Osteocyte (in vitro differentiated cells): ENCODE measurements around the gene ARMC10. TPM values are rescaled to one million over a fixed set of nuclear protein-coding genes. Genes with fewer than 3 reads are reported as not detected.
"Not testable (repeated sequence)": the region's sequence is repeated elsewhere in the genome, so short reads cannot be mapped to it uniquely, and the experiment has no call there.

Experiments used
- DNase-seq: peaks from one replicate; pipeline ENCODE4 v3.0.0; 2021; ENCODE audit warnings: mixed read lengths; ENCODE audit not compliant: unreplicated experiment; ENCODE audit errors: extremely low spot score
- H3K27ac Mint-ChIP-seq: one replicate; pipeline ENCODE4 v1.8.0; 2021; ENCODE audit warnings: mild to moderate bottlenecking, mixed read lengths; ENCODE audit not compliant: unreplicated experiment
- H3K27me3 Mint-ChIP-seq: one replicate; pipeline ENCODE4 v1.8.0; 2021; ENCODE audit warnings: mixed read lengths; ENCODE audit not compliant: unreplicated experiment
- H3K36me3 Mint-ChIP-seq: one replicate; pipeline ENCODE4 v1.8.0; 2021; ENCODE audit warnings: mixed read lengths; ENCODE audit not compliant: unreplicated experiment
- H3K4me1 Mint-ChIP-seq: one replicate; pipeline ENCODE4 v1.8.0; 2021; ENCODE audit warnings: mixed read lengths; ENCODE audit not compliant: unreplicated experiment
- H3K4me3 Mint-ChIP-seq: one replicate; pipeline ENCODE4 v1.8.0; 2021; ENCODE audit warnings: mild to moderate bottlenecking, moderate library complexity, mixed read lengths; ENCODE audit not compliant: unreplicated experiment
- H3K9me3 Mint-ChIP-seq: one replicate; pipeline ENCODE4 v1.8.0; 2021; ENCODE audit warnings: mixed read lengths; ENCODE audit not compliant: unreplicated experiment
- long read RNA-seq: library from polyadenylated mRNA; unstranded; transcript quantifications from one replicate; pipeline ENCODE4 v2.0.0, GENCODE V29; 2021
- total RNA-seq: library from RNA; stranded (reverse); gene quantifications from 2 replicates; pipeline ENCODE4 v1.2.1, GENCODE V29; 2021
- TF ChIP-seq, protein P1 (sequence below): fragments of 200-600 bp; sonication (generic); IDR thresholded peaks from 2 replicates; pipeline ENCODE4 v1.5.0; 2021; ENCODE audit warnings: antibody characterized with exemption, mild to moderate bottlenecking, moderate library complexity

ARMC10 gene
- 28.5 and 29.3 TPM in 2 replicates for total RNA-seq
- long read RNA-seq, partial matches to known transcripts: 3 of 3 reads
- long read RNA-seq, other reads (novel, unspliced or antisense): 0 of 3 reads

- TF ChIP-seq, protein P1, sequence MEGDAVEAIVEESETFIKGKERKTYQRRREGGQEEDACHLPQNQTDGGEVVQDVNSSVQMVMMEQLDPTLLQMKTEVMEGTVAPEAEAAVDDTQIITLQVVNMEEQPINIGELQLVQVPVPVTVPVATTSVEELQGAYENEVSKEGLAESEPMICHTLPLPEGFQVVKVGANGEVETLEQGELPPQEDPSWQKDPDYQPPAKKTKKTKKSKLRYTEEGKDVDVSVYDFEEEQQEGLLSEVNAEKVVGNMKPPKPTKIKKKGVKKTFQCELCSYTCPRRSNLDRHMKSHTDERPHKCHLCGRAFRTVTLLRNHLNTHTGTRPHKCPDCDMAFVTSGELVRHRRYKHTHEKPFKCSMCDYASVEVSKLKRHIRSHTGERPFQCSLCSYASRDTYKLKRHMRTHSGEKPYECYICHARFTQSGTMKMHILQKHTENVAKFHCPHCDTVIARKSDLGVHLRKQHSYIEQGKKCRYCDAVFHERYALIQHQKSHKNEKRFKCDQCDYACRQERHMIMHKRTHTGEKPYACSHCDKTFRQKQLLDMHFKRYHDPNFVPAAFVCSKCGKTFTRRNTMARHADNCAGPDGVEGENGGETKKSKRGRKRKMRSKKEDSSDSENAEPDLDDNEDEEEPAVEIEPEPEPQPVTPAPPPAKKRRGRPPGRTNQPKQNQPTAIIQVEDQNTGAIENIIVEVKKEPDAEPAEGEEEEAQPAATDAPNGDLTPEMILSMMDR: peak; percentile 23
Observed at GRCh38 chr7:103074519-103075336, at the start of gene ARMC10, which contains the start of gene FBXL13. TSS of gene ARMC10 (plus strand) at chr7:103075140. CDS start at chr7:103075273, 133 bp downstream. TSS of gene FBXL13 (minus strand) at chr7:103074796.

GRCh38 chr7:103025341-103025740 lies 49.6 kb upstream of the ARMC10 start:
- no peak for DNase-seq
- Mint-ChIP-seq H3K4me1 (no peaks in the 10 kb centered on the region), H3K4me3 (no peak overlapping the region), H3K27ac (no peak overlapping the region), H3K36me3 (no peaks in the 10 kb centered on the region), H3K27me3 (no peaks in the 10 kb centered on the region), H3K9me3 (peaks cover 16% of the 10 kb centered on the region)
- TF ChIP-seq, protein P1: no peak

More at GRCh38 chr7:103074519-103075336, at the start of gene ARMC10, which contains the start of gene FBXL13:
- peaks cover 21% of the 10 kb centered on the region for H3K4me1 Mint-ChIP-seq
- peaks cover 4% of the 10 kb centered on the region for H3K36me3 Mint-ChIP-seq
- DNase-seq: peak; percentile 96
- H3K4me3 Mint-ChIP-seq: peak within 1 kb of the TSS; percentile 94
- H3K27me3 Mint-ChIP-seq: no peaks in the 10 kb centered on the region
- H3K9me3 Mint-ChIP-seq: no peaks in the 10 kb centered on the region
- H3K27ac Mint-ChIP-seq: peak within 1 kb of the TSS; percentile 92

DNA sequence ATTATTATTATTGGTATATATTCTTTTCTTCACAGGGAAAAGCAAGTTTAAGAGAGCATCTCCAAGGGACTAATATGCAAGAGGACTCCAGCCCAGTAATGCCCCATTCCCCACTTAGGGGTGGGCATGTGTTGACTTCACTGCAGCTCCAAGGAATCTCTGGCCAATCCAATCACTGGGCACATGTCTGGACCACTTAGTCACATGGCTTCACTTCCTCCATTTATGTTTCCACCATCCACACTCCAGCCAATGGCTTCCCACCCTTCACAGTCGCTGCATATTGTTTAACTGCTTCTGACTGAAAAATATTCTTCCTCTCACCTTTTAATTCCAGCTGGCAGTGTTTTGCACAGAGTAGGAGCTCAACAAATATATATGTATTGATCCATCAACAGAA lies 43.9 kb upstream of the ARMC10 start:
- Mint-ChIP-seq H3K4me1 (no peaks in the 10 kb centered on the region), H3K4me3 (no peak overlapping the region), H3K9me3 (no peaks in the 10 kb centered on the region), H3K27ac (no peak overlapping the region), H3K36me3 (no peaks in the 10 kb centered on the region), H3K27me3 (no peaks in the 10 kb centered on the region)
- TF ChIP-seq, protein P1: no peak
- DNase-seq: no peak

DNA sequence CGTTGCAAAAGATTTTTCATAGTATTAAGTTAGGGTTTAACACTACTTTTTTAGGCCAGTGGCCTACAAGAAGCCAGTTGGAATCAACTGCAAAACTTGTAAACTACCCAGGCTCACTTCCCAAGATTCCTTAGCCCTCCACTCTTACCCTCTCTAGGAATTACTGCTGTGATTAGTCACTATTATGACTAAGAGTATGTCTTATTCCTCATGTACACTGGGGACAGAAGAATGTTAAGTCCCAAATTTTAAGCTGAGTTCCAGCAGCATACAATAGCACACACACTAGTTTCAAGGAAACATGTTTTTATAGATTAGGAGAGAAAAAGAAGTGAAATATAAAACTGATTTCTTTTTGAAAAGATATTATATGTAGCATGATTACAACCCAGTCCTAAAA lies 43.2 kb upstream of the ARMC10 start:
- no peak overlapping the region for H3K4me3 Mint-ChIP-seq
- H3K36me3 Mint-ChIP-seq: no peaks in the 10 kb centered on the region
- no peaks in the 10 kb centered on the region for H3K9me3 Mint-ChIP-seq
- no peaks in the 10 kb centered on the region for H3K4me1 Mint-ChIP-seq
- no peak for DNase-seq
- no peaks in the 10 kb centered on the region for H3K27me3 Mint-ChIP-seq
- TF ChIP-seq, protein P1: no peak
- H3K27ac Mint-ChIP-seq: no peak overlapping the region

DNA sequence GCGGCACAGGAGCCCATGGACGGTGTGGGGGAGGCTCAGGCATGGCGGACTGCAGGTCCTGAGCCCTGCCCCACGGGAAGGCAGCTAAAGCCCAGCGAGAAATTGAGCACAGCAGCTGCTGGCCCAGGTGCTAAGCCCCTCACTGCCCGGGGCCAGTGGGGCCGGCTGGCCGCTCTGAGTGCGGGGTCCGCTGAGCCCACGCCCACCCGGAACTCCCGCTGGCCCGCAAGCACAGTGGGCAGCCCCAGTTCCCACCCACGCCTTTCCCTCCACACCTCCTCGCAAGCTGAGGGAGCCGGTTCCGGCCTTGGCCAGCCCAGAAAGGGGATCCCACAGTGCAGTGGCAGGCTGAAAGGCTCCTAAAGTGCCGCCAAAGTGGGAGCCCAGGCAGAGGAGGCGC lies 40.6 kb upstream of the ARMC10 start:
- not testable (repeated sequence) for H3K4me1 Mint-ChIP-seq, H3K27me3 Mint-ChIP-seq, H3K4me3 Mint-ChIP-seq, H3K27ac Mint-ChIP-seq, DNase-seq, H3K9me3 Mint-ChIP-seq, H3K36me3 Mint-ChIP-seq
